Ovary (tissue), 9 donors: ENCODE measurements around the gene RAB28. TPM values are rescaled to one million over a fixed set of nuclear protein-coding genes. Genes with fewer than 3 reads are reported as not detected.

Source experiments
- DNase-seq, 5 donors: peaks; one replicate each; pipeline ENCODE4 v3.0.0-alpha.2; 2019 to 2020
- H3K27ac ChIP-seq, 2 donors: fragments of 200-600 bp; one replicate each; pipeline versions ENCODE4 v1.5.1 to v1.8.0; 2019 to 2022
- H3K27me3 ChIP-seq: fragments of 200-600 bp; one replicate; pipeline ENCODE4 v1.8.0; 2022
- H3K36me3 ChIP-seq: fragments of 200-600 bp; sonication (generic); one replicate; pipeline ENCODE4 v1.5.1; 2019
- H3K4me1 ChIP-seq: one replicate; pipeline ENCODE4 v1.8.1; 2013; ENCODE audit warnings: mild to moderate bottlenecking, moderate library complexity; ENCODE audit not compliant: insufficient read depth
- H3K4me3 ChIP-seq: fragments of 200-600 bp; sonication (generic); one replicate; pipeline ENCODE4 v1.5.1; 2017
- H3K9me3 ChIP-seq, 2 donors: fragments of 200-600 bp in 1 of 2; sonication (generic) in 1 of 2; one replicate each; pipeline versions ENCODE4 v1.5.1 to v1.8.1; 2013 to 2019; ENCODE audit warnings: mild to moderate bottlenecking in 1 of 2, moderate library complexity in 1 of 2
- CTCF ChIP-seq, 3 donors: fragments of 450-650 bp in 2 of 3; fragments of 200-600 bp in 1 of 3; IDR thresholded peaks; one replicate each; pipeline versions ENCODE4 v1.5.1 to v1.8.0; 2016 to 2022; ENCODE audit warnings: antibody characterized with exemption in 3 of 3, mild to moderate bottlenecking in 1 of 3
- EP300 ChIP-seq: sonication (generic); formaldehyde crosslinking; IDR thresholded peaks from one replicate; pipeline ENCODE4 v1.6.1; 2017; ENCODE audit warnings: antibody characterized with exemption
- POLR2A ChIP-seq: fragments of 450-650 bp; IDR thresholded peaks from one replicate; pipeline ENCODE4 v1.6.1; 2017; ENCODE audit warnings: antibody characterized with exemption, mild to moderate bottlenecking, moderate library complexity
- WGBS, 3 donors: extraction: QIAGEN DNeasy Blood & Tissue Kit in 1 of 3; methylation state at CpG; one replicate each; pipeline versions ENCODE4 v1.1.5 to v1.1.7; 2013 to 2017; 5-methylcytosine and 5-hydroxymethylcytosine counted together
- intact Hi-C, 4 donors: fragments of 100-400 bp; cut with DNase I; formaldehyde crosslinking; loops; one replicate each; pipeline versions ENCODE4 v1.11.0 to v1.15.1; 2022 to 2023
- polyA plus RNA-seq, 2 donors: library from polyadenylated mRNA; stranded (reverse); fragments of 200-250 nt in 1 of 2; fragments of 350-450 nt in 1 of 2; fragmentation: Illumina TruSeq in 1 of 2; extraction: RNeasy Lipid Tissue Mini Kit (QIAGEN cat#74804) in 1 of 2; gene quantifications; one replicate each; pipeline ENCODE4 v1.2.3, GENCODE V29; 2013 to 2014
- total RNA-seq, 7 donors: library from RNA; depleted of rRNA in 2 of 7; stranded (reverse); fragments of >200 nt in 2 of 7; fragmentation: NEBNext Ultra II Directional in 3 of 7; extraction: Animal tissue kit (Norgen Biotek cat#: 25700) in 3 of 7; gene quantifications; one replicate each; pipeline versions ENCODE4 v1.1.0 to v1.2.4, GENCODE V29; 2016 to 2023
- donor health status: DM: no; HTN: no; CAD: no; lungs with moderate emphysema.
- donor health status: DM: no; HTN: no; CAD: no.
- donor health status: Bipolar disorder and iron deficiency.
- donor health status: DM: yes; HTN: yes; CAD: no.
- donor health status: DM: no; HTN: no; CAD: no.
- donor health status: DM: yes; HTN: yes; CAD: no.

Gene RAB28
- total and polyA plus RNA-seq, 9 donors = 17.4 to 24.2 (median 20.0) TPM

GRCh38 chr4:13484749-13485221 is 645 bp upstream of the RAB28 start:
- WGBS, 3 donors = 1 to 2% (median 1%) methylated on average over 23 of the region's 23 CpGs
- H3K4me3 ChIP-seq = peak overlapping the region; percentile 91
- TF ChIP-seq CTCF (IDR thresholded peaks at IDR 0.05) (no peak), POLR2A (no peak), EP300 (no peak)
- H3K36me3 ChIP-seq = no peaks in the 10 kb centered on the region
- intact Hi-C loops = no loop called here
- no peaks in the 10 kb centered on the region for H3K4me1 ChIP-seq
- H3K27ac ChIP-seq = peak overlapping the region in 1 of 2 donors; percentile 97
- H3K27me3 ChIP-seq = no peaks in the 10 kb centered on the region
- no peaks in the 10 kb centered on the region for H3K9me3 ChIP-seq
- DNase-seq = no peak

- TF ChIP-seq CTCF (IDR thresholded peaks at IDR 0.05) (no peak), EP300 (no peak), POLR2A (no peak)
- Histone ChIP-seq H3K27ac (peak overlapping the region; percentile 68 to 97), H3K9me3 (no peaks in the 10 kb centered on the region), H3K4me1 (no peaks in the 10 kb centered on the region), H3K36me3 (no peaks in the 10 kb centered on the region), H3K27me3 (no peaks in the 10 kb centered on the region), H3K4me3 (peak overlapping the region; percentile 91)
- WGBS, 3 donors = 0% methylated on average over 25 to 30 of the region's 30 CpGs
- intact Hi-C loops = no loop called here
- DNase-seq = peak in 1 of 5 donors; percentile 44
These were observed 395 bp downstream of the RAB28 start for GRCh38 chr4:13483768-13484121.

GRCh38 chr4:13483136-13483767 is 888 bp downstream of the RAB28 start:
- no peaks in the 10 kb centered on the region for H3K36me3 ChIP-seq
- 8 to 11% (median 9%) methylated on average over 17 of the region's 17 CpGs for WGBS, 3 donors
- DNase-seq = no peak
- TF ChIP-seq CTCF (IDR thresholded peaks at IDR 0.05) = no peak
- no peak for TF ChIP-seq POLR2A
- no peak for TF ChIP-seq EP300
- H3K27ac ChIP-seq = peak overlapping the region in 1 of 2 donors; percentile 97
- peak overlapping the region; percentile 91 for H3K4me3 ChIP-seq
- no peaks in the 10 kb centered on the region for H3K9me3 ChIP-seq
- no peaks in the 10 kb centered on the region for H3K27me3 ChIP-seq
- intact Hi-C loops = no loop called here
- H3K4me1 ChIP-seq = no peaks in the 10 kb centered on the region

- no peak overlapping the region for H3K27ac ChIP-seq
- no peak overlapping the region for H3K4me3 ChIP-seq
- no peak for DNase-seq
- no peaks in the 10 kb centered on the region for H3K9me3 ChIP-seq
- H3K27me3 ChIP-seq = no peaks in the 10 kb centered on the region
- 9 to 19% (median 15%) methylated on average over 1 of the region's 1 CpG for WGBS, 3 donors
- TF ChIP-seq EP300 (no peak), POLR2A (no peak), CTCF (IDR thresholded peaks at IDR 0.05) (no peak)
- intact Hi-C loops = no loop called here
- no peaks in the 10 kb centered on the region for H3K36me3 ChIP-seq
- H3K4me1 ChIP-seq = no peaks in the 10 kb centered on the region
These were observed 2.6 kb downstream of the RAB28 start for GRCh38 chr4:13481569-13481968.
